HG02852 (cell line): ENCODE results near the gene SYK.

Source experiments
- ATAC-seq: cut with Tn5 transposase; IDR thresholded peaks from one replicate; pipeline ENCODE4 v1.9.1; 2021; ENCODE audit warnings: mild to moderate bottlenecking, moderate library complexity; ENCODE audit not compliant: unreplicated experiment

SYK gene

DNA sequence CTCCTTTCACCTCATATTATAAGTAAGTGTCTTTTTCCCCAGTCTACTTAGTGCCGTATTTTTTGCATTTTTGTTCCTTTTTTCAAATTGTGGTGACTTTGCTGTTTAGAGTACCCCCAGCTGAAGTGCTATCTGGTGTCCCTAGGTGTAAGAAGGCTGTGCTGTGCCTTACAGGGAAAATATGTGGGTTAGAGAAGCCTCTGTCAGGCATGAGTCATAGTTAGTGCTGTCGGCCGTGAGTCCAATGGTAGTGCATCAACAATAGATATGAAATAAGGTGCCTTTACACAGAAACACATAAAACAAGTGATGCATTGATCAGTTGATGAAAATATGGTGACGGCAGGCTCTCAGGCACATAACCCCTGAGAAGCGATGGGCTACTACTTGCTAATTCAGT is 20.1 kb downstream of the SYK start:
- ATAC-seq = no peak

DNA sequence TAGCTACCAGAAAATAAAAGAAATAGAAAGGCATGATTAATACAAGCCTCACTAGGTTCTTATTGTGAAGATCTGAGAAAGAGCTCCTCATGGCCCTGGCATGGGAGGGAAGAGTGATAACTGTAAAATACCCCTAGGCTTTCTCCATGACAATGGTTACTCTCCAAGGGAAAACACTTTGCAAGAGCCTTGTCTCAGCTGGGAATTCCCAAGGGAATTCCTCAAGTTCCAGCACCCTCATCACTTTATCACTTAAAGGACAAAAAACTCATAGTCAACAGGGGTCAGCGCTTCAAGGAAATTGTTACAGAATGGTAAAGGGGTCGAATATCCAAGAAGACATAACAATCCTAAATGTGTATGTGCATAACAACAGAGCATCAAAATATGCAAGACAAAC is 21.2 kb downstream of the SYK start:
- no peak for ATAC-seq

DNA sequence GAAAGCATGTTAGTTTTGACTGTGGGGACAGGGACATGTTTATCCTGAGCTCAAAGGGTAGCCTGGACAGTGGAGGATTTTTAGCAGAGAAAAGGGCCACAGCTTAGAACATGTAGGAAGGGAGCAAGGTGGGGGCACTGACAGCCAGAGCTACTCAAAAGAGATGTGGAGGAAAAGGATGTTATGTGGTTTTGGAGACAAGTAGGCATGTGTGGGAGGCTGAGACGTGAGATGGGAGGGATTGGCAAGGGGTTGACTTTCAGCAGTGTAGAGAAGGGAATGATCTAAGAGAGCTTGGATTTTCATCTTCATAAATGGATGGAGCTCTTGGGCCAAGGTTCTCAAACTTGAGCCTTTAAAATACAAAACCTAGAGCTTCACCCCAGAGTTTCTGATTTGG is 24.0 kb downstream of the SYK start:
- no peak for ATAC-seq

DNA sequence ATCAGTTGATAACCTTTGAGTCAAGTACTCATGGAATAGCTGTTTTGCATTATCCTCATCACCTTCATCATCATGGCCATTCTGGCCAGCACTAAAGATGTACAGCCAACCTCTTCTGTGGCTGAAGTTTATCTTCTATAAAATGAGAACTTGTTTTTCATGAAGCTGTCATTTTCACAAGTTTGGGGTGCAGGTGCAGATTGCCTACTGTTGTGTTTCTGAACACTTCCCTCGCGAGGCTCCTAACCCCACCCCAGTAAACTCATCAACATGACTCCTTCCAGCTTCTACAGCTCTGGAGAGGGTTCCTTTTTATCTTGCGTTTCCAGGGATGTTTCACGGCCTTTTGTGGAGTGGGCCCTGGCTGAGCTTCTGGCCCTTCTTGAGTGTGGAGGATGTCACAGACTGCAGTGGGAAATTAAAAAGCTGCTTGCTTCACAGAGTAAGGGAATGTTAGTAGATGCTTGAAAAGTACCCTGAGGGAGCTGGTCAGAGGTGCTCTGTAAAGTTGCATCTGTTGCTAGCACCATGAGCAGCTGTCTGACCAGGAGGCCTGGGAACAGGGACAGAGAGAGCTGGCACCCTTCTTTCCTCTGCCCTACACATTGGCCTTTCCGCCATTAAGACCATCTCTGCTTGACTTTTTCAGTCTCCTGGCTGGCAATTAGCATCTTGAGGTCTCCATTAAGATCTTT is 24.9 kb downstream of the SYK start:
- ATAC-seq = no peak

DNA sequence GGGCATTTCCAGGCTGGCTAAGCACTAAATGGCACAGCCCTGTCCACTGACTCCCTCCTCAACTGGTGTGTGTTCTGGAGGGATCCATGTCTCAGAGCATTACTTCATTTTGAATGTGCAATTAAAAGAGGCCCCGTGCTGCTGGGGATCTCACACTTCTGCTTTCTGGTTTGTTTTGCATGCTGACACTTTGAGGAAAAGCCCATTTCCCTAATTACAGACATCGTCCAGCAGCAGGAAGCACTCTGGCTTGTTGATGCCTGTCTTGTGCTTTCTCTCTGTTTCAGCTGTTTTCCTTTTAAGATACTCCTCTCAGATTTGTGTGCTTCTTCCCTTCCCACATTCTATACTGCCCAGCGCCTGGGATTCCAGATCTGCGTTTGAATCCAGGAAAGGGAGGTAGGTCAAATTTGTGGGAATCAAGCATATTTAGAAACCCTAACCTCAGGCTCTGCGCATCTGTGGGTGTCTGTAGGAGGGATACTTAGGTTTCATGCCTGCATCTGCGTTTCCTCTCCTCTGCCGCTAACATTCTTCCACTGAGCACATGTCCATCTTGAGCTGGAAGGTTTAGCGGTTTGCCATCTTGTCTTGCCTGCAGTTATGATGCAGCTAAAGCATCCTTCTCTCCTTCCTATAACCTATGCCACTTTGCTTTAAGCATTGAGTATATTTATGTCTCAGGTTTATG is 25.7 kb downstream of the SYK start:
- peak; percentile 62 for ATAC-seq

DNA sequence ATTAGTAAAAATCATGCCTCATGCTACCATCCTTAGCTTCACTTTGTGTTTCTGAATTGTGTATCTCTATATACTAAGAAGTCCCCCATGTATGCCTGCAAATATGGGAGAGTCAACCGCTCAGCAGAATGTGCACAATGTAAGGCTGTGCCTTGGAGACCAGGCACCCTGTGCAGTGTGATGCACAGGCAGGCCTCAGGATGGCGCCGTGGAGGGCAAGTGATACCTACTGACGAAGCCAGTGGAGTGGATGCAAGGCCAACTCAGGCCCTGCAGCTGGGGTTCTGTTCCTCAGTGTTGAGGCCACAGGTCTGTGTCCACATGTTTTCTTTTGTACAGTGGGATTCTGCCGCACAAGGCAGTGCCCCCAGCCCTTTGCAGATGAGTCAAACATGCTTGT is 28.4 kb downstream of the SYK start:
- ATAC-seq = no peak

DNA sequence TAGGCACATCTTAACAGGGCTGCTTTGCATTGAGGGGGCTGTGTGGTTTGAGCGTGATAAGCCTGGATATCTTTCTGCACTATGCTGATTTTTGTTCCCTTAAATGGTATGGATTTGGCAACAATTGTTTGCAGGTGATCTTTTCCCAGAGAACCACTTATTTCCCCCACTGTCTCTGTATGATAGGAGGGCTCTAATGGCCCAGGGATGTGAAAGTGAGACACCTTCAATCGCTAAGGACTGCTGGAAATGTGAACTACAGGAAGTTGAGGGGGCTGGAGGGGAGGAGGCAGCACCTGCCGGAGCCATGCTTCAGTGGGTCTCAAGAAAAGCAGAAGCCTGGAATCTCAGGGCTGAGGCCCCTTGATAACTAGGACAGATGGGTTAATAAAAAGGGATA is 29.4 kb downstream of the SYK start:
- peak; percentile 52 for ATAC-seq

DNA sequence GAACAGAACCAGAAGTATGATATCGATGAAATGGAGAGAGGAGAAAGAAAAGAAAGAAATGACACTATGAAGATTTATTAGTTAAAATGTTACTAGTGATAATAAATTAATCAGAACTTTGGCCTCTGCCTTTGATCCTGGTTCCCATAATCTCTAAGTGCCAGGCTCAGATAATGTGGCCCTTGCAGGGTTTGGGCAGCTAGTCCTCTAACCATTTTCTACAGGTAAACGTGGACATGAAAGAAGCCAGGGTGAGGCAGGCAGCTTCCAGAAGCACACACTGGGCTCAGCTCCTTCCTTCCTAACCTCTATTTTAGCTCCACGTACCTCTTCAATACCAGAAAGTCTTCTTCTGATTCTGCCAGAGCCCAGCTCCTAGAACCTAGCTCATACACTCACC is 30.6 kb downstream of the SYK start:
- ATAC-seq = no peak

DNA sequence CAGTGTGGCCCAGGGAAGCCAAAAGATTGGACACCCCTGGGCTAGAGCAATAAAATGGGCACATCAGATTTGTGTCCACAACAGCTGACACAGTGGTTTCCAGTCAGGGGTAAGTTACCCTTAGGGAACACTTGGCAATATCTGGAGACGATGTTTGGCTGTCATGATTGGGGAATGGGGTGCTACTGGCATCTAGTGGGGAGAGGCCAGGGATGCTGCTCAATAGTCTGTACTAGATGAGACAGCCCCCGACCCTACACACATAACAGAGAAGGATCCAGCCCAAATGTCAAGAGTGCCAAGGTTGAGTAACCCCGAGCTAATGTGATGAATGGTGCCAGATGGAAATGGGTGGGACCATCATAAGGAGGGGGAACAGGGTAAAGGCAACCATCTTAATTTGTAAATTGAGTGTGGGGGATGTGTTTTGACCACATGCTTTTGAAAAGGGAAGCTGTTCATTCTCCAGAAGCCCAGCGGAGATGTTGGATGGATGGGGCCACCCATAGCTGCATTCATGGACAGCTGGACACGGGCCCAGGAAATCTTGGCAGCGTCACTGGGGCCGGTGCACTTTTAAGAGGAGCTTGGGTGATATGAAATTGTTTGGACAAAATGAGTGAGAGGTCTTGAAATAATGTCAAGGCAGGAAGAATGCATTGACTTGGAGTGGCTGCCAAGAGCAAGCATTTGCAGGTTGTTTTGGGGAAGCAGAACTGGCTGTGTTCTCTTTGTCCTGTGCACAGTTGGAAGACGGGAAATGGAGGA is 33.4 kb downstream of the SYK start:
- ATAC-seq = no peak

DNA sequence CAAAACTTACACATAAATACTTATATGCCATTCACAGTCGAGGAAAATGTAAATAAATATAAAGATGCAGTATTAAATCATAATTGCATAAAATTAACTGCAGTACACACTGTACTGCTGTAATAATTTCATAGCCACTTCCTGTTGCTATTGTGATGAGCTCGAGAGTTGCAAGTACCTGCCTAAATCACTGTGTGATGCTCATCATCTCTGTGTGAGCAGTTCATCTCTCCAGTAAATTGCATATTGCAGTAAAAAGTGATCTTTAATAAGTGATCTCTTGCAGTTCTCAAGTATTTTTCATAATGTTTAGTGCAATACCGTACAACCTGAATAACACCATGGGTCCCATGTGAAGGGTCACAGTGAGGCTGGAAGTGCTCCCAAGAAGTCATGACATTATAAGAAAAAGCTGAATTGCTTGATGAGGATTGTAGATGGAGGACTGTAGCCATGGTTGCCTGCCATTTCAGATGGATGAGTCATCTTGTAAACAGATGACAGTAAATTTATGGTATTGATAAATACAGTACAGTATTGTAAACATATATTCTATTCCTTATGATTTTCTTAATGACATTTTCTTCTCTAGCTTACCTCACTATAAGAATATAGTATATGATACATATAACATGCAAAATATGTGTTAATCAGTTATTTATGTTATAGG is 34.9 kb downstream of the SYK start:
- no peak for ATAC-seq

DNA sequence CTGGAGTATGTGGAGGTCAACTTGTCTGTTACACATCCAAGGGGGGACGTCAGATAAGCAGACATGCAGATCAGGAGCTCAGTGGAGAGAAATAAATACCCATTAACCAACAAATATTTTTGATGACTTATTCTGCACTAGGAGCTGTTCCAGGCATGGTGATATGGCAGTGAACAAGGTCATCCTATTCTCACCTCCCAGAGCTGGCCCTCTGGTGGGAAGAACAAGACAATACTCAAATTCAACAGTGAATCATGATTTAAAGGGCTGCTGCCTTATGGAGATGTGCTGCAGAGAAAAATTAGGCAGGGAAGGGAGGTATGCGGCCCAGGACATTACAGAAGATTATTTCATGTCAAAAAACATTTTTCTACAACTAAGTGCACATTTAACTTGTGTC is 36.5 kb downstream of the SYK start:
- no peak for ATAC-seq

DNA sequence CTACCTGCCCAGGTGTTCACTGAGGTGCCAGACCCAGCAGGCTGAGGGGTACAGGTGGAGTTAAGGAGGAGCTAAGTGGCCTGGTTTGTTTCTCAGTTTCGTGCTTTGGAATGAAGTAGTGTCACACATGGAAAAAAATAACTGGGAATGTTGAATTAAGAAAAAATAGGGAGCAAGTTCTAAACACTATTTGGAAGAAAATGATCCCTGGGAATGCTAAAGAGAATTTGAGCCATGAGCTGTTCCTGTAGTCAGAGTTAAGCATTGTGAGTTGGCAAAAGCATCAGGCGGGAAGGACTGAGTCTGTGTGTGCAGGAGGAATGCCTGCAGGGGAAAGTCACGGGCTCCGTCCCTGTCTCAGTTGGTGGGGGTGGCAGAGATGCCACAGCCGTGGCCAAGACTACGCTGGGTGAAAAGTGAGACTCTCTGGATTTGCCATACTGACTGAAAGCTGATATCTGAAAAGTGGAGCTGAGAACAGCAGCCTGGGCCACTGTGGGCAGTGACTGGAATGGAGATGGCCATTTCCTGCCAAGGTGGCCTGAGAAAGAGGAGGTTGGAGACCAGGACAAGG is 37.0 kb downstream of the SYK start:
- no peak for ATAC-seq

DNA sequence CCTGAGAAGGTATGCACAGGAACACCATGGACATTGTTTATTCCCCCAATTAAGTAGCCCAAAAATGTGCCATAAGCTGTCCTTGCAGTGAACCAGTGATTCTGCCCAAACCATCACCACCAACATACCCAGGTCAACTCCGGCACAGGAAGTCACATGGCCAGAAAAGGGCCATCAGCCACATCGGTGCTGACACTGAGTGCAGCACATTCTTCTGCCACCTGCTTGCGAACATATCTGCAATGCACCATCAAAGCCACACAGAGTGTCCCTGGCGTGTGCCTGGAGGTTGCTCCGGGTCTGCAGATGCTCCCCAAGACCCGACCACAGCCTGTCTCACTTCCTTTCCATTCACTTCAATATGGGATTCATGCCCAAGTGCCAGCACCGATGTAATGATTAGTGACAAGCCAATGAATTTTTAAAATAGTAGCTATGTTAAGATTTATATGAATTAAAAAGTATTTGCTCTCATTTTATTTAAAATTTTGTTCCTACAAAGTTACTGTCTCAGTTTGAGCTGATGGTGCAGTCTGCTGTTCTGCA is 37.6 kb downstream of the SYK start:
- no peak for ATAC-seq

DNA sequence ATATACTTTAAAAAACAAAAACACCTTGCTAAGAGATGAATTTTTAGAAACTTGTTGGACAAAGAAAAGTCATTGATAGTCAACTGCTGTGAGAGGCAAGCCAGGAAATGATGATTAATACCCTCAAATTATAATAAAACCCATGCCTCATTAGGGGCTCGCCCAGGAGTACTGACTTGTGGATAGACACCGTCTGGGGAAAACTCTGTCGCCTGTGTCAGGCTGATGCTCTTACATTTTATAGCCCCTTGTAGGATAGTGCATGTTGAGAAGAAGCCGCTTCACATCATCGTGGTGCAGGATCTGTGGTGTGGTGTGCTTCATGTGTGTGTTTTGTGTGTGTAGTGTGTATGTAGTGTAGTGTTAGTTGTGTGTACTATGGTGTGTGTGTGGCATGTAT is 39.1 kb downstream of the SYK start:
- no peak for ATAC-seq

DNA sequence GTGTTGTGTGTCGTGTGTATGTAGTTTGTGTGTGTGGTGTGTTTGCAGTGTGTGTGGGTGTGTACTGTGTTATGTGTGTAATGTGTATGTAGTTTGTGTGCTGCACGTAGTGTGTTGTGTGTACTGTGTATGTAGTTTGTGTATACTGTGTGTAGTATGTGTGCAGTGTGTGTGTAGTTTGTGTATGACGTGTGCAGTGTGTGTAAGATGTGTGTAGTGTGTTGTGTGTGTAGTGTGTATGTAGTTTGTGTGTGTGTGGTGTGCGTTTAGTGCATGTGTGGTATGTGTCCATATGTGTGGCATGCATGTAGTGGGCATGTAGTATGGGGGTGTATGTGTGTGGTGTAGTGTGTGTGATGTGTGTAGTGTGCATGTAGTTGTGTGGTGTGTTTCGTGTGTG is 39.6 kb downstream of the SYK start:
- no peak for ATAC-seq

DNA sequence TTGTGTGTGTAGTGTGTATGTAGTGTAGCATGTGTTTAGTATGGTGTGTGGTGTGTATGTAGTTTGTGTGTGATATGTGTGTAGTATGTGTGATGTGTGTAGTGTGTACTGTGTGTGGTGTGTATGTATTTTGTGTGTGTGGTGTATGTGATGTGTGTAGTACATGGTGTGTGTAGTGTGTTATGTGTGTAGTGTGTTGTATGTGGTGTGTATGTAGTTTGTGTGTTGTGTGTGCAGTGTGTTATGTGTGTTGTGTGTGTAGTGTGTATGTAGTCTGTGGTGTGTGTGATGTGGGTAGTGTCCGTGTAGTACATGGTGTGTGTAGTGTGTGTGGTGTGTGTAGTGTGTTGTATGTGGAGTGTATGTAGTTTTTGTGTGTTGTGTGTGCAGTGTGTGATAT is 40.0 kb downstream of the SYK start:
- no peak for ATAC-seq

DNA sequence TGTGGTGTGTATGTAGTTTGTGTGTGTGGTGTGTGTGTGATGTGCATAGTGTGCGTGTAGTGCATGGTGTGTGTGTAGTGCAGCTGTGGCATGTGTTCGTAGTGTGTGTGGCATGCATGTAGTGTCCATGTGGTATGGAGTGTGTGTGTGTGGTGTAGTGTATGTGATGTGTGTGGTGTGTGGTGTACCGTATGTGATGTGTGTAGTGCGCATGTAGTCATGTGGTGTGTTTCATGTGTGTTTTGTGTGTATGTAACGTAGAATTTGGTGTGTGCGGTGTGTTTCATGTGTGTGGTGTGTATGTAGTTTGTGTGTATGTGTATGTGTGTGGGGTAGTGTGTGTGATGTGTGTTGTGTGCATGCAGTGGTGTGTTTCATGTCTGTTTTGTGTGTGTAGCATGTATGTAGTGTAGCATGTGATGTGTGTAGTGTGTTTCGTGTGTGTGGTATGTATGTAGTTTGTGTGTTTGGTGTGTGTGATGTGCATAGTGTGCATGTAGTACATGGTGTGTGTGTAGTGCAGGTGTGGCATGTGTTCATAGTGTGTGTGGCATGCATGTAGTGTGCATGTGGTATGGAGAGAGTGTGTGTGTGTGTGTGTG is 40.7 kb downstream of the SYK start:
- no peak for ATAC-seq

DNA sequence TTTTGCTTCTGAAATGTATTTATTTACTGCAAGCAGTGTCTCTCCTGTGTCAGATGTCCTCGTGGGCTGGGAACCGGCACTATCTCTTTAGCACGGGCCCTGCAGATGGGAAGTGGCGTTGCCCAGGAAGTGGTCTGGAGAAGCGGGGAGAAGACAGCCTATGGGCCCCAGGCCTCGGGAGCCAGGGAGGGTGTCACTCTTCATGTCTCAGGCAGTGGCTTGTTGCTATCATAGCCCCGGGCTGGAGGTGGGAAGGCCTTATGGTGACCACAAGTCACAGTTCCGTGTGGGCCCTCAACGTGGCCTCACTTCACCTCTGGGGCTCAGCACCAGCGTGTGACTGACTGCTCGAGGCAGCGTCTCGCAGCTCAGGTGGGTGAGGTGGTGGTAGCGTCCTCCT is 41.4 kb downstream of the SYK start:
- no peak for ATAC-seq

DNA sequence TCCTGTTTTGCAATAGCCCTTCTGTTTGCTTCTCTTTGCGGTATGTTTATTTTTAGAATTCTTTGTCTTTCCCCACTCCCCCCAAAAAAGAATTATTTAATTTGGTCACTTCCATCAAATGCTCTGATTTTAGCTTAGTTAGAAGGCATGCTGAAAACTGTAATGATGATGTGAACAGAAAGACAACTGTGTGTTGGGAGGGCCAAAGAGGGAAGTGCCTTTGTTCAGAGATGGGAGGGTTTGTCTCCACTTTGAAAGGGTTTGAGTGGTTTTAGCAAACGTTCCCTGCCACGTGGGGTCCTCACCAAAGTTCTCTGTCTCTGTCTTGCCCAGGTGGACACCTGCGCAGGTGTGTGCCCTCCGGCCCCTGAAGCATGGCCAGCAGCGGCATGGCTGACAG is 41.9 kb downstream of the SYK start:
- ATAC-seq = no peak

DNA sequence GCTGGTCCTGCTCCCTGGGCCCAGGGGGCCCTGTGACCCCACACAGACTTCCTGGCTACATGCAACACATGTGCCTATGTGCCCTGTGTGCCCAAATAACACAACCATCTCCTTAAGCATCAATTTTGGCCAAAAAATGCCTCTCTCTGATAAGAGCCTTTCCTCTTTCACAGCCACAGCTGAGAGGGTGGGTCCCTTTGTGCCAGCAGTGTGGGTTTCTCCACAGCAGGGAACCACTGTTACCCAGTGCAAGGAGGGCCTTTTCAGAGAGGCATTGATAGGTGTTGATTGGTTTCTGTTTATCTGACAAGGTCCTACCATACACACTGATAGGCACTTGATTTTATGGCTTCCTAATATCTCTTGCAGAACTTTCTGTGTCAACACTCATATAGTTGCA is 42.7 kb downstream of the SYK start:
- no peak for ATAC-seq
